Tibial artery (tissue), 4 donors: ENCODE measurements around the gene LRP1B.

Experiments
- DNase-seq, 2 donors: peaks; one replicate each; pipeline ENCODE4 v3.0.0-alpha.2; 2019
- H3K27ac ChIP-seq, 2 donors: fragments of 200-600 bp; sonication (generic) in 1 of 2; 1 replicate in 1 of 2; 2 replicates in 1 of 2; pipeline ENCODE4 v1.5.1; 2018 to 2019; ENCODE audit warnings: mild to moderate bottlenecking in 1 of 2
- H3K27me3 ChIP-seq, 2 donors: fragments of 200-600 bp; sonication (generic) in 1 of 2; one replicate each; pipeline versions ENCODE4 v1.5.1 to v1.6.0; 2016 to 2019
- H3K36me3 ChIP-seq, 3 donors: fragments of 200-600 bp; sonication (generic) in 2 of 3; one replicate each; pipeline ENCODE4 v1.5.1; 2016 to 2019; ENCODE audit warnings: mild to moderate bottlenecking in 2 of 3
- H3K4me1 ChIP-seq, 4 donors: fragments of 200-600 bp; sonication (generic) in 2 of 4; 1 replicate in 3 of 4; 2 replicates in 1 of 4; pipeline ENCODE4 v1.5.1; 2016 to 2019
- H3K4me3 ChIP-seq, 2 donors: fragments of 200-600 bp; sonication (generic) in 1 of 2; 1 replicate in 1 of 2; 2 replicates in 1 of 2; pipeline ENCODE4 v1.5.1; 2018 to 2019; ENCODE audit warnings: mild to moderate bottlenecking in 2 of 2
- H3K9me3 ChIP-seq, 3 donors: fragments of 200-600 bp; sonication (generic) in 1 of 3; one replicate each; pipeline ENCODE4 v1.5.1; 2016 to 2019
- intact Hi-C: fragments of 100-400 bp; cut with DNase I; formaldehyde crosslinking; loops from one replicate; pipeline ENCODE4 v1.15.0; 2023; ENCODE audit warnings: low total_unique reads
- TF ChIP-seq, protein P1 (sequence below), 2 experiments: fragments of 200-600 bp in 1 of 2; fragments of 450-650 bp in 1 of 2; IDR thresholded peaks; one replicate each; pipeline ENCODE4 v1.5.1; 2017 to 2019; ENCODE audit warnings: antibody characterized with exemption in 2 of 2, mild to moderate bottlenecking in 1 of 2, moderate library complexity in 1 of 2

Gene LRP1B

DNA sequence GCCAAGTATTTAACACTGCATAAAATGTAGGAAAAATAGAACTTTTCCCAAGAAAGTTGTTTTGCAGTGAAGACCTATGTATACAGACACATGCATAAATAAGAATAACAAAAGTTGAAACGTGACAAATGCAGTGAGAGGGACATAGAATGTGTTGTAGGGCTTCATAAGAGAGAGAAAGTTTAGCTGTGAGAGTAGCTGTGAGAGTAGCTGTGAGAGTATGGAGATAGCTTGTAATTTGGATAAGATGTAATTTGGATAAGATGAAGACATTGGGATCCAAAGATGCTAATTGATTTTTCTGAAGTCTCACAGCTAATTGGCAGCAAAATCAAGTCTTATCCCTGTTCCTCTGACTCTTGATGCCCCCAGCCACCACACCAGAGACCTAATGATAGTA lies 170.9 kb downstream of the LRP1B start:
- Histone ChIP-seq H3K4me1 (no peaks in the 10 kb centered on the region), H3K27me3 (no peaks in the 10 kb centered on the region), H3K4me3 (no peak overlapping the region), H3K27ac (no peak overlapping the region), H3K9me3 (no peaks in the 10 kb centered on the region), H3K36me3 (no peaks in the 10 kb centered on the region)
- TF ChIP-seq, protein P1, sequence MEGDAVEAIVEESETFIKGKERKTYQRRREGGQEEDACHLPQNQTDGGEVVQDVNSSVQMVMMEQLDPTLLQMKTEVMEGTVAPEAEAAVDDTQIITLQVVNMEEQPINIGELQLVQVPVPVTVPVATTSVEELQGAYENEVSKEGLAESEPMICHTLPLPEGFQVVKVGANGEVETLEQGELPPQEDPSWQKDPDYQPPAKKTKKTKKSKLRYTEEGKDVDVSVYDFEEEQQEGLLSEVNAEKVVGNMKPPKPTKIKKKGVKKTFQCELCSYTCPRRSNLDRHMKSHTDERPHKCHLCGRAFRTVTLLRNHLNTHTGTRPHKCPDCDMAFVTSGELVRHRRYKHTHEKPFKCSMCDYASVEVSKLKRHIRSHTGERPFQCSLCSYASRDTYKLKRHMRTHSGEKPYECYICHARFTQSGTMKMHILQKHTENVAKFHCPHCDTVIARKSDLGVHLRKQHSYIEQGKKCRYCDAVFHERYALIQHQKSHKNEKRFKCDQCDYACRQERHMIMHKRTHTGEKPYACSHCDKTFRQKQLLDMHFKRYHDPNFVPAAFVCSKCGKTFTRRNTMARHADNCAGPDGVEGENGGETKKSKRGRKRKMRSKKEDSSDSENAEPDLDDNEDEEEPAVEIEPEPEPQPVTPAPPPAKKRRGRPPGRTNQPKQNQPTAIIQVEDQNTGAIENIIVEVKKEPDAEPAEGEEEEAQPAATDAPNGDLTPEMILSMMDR (IDR thresholded peaks at IDR 0.05), result no peak
- no peak for DNase-seq
- intact Hi-C loops, result no loop called here

DNA sequence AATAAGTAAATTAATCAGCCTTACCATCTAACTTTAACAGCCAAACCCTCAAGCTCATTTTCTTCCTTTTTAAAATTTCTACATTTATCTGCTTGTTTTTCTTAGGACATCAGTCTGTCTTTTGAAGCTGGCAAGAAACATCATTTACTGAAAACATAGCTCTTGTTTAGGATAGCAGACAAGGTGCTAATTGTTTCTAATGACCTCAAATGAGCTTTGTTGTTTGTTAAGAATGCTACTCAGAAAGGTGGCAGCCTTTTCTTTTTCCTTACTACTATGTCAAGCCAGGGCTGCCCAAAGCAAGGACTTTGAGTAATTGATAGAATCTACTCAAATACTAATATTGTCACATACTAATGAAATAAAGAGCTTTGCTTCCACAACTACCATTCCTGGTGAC lies 171.8 kb downstream of the LRP1B start:
- Histone ChIP-seq H3K27ac (no peak overlapping the region), H3K4me3 (no peak overlapping the region), H3K36me3 (no peaks in the 10 kb centered on the region), H3K9me3 (no peaks in the 10 kb centered on the region), H3K4me1 (no peaks in the 10 kb centered on the region), H3K27me3 (no peaks in the 10 kb centered on the region)
- intact Hi-C loops, result no loop called here
- TF ChIP-seq, protein P1 (IDR thresholded peaks at IDR 0.05), result no peak
- DNase-seq, result no peak

DNA sequence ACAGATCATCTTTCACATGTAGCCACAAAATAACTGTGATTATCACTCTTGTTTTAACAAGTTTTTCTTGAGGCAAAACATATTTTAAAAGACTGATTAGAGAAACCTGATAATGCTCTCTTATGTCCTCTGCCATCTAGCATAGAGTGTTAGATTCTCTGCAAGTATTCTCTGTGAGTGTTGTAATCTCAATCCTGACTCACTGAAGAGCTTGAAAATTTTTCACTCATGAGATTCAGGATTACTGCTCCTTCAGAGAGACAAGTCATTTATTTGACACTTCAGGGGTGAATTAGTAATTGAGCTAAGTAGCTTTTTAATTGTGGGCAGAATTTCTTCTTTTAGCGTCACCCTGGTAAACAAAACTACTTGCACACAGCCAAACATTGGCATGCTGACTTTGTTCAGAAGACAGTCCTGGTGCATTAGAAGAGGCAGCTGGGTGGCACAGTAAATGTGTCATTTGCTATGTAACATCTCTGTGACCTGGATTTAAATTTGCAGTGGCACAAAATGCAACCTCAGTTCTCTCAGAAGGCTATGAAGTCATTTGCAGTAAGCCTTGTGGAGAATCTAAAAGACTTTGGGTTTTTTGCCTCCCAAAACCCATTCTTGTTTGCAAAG lies 172.9 kb downstream of the LRP1B start:
- Histone ChIP-seq H3K27me3 (no peaks in the 10 kb centered on the region), H3K4me3 (no peak overlapping the region), H3K36me3 (no peaks in the 10 kb centered on the region), H3K27ac (no peak overlapping the region), H3K4me1 (no peaks in the 10 kb centered on the region), H3K9me3 (no peaks in the 10 kb centered on the region)
- intact Hi-C loops, result no loop called here
- TF ChIP-seq, protein P1 (IDR thresholded peaks at IDR 0.05), result no peak
- DNase-seq, result no peak

DNA sequence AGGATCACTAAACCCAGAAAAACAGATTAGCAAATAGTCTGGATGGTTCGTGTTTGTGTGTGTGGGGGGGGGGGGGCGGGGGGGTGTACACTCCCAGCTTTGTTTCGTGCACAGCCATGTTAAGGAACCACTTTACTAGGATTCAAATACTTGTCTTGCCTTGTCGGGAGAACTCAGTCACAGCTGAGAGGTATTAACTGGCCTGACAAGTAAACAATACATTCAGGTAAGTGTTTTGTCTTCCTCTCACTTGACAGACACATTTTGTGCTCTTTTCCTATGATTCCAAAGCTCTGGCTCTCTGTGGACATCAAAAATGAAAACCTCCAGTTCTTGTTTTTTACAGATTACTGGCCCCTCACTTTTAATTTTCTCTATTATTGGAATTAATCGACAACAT lies 173.5 kb downstream of the LRP1B start:
- no peak for DNase-seq
- Histone ChIP-seq H3K27me3 (no peaks in the 10 kb centered on the region), H3K27ac (no peak overlapping the region), H3K36me3 (no peaks in the 10 kb centered on the region), H3K4me1 (no peaks in the 10 kb centered on the region), H3K9me3 (no peaks in the 10 kb centered on the region), H3K4me3 (no peak overlapping the region)
- intact Hi-C loops, result no loop called here
- TF ChIP-seq, protein P1 (IDR thresholded peaks at IDR 0.05), result no peak

DNA sequence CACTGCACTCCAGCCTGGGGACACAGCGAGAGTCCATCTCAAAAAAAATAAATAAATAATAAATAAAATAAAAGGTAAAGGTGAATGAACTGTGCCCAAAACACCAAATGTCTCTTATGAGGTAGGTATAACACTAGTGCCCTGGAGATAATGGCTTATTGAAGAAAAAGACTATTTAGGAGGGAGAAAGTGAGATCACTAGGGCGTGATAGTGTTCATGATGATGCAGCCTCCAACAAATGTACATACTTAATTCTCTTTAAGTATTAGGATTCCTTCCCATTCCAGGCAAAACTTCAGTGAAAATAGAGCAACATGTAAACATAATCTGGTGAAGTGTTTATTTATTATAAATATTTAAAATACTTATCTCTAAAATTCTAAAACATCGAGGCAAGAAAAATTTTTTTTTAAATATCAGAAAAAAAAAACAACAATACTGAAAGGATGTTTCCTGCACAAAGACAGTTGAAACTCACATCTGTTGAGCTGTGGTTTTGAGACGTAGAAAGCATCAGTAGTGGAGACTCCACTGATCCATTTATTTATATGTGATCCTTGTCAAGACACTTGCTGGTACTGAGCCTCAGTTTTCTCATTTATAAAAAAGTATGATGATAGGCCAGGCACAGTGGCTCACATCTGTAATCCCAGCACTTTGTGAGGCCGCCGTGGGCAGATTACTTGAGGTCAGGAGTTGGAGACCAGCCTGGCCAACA lies 183.3 kb downstream of the LRP1B start:
- intact Hi-C loops, result no loop called here
- H3K4me1 ChIP-seq, result no peaks in the 10 kb centered on the region
- H3K9me3 ChIP-seq, result no peaks in the 10 kb centered on the region
- TF ChIP-seq, protein P1 (IDR thresholded peaks at IDR 0.05), result no peak
- H3K27ac ChIP-seq, result no peak overlapping the region
- no peak for DNase-seq
- H3K36me3 ChIP-seq, result no peaks in the 10 kb centered on the region
- H3K4me3 ChIP-seq, result no peak overlapping the region
- no peaks in the 10 kb centered on the region for H3K27me3 ChIP-seq
